GM20431 (cell line): ENCODE results near the gene MX1.

Experiments used
- in situ Hi-C: fragments of 300-500 bp; cut with MseI, MboI; formaldehyde crosslinking; loops from one replicate; pipeline ENCODE4 v1.15.0; 2020; ENCODE audit warnings: low sequenced_read_pairs; ENCODE audit not compliant: unreplicated experiment

The MX1 gene

DNA sequence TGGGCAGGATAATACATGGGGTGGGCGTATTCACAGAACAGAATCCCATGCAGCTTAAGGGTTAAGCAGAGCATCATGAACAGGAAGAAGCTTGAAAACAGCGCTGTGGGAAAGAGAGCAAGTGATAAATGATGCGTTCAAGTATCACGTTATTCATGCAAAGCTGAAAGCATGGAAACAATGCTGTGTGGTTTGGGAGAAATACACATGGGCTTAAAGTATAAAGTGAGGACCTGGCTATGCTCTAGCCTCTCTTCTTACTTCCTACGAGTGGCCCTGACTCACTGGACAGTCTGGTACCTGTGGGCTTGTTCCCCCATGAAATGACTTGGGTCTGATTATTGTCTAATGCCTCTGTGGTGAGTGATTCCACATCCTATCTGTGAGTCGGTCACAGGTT lies 56.3 kb downstream of the MX1 start:
- in situ Hi-C loops, result no loop called here

DNA sequence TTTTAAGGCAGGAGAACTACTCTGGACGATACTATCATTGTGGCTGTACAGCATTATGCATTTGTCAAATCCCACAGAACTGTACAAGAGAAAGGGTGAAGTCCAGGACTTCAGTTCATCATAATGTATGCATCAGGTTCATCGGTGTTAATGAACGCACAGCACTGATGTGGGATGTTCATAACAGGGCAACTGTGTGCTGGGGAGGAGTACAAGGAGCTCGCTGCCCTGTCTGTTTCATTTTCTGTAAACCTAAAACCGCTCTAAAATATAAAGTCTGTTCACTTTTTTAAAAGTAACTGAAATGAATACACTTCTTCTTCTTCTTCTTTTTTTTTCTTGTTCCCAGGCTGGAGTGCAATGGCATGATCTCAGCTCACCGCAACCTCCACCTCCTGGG lies 56.9 kb downstream of the MX1 start:
- in situ Hi-C loops, result no loop called here

DNA sequence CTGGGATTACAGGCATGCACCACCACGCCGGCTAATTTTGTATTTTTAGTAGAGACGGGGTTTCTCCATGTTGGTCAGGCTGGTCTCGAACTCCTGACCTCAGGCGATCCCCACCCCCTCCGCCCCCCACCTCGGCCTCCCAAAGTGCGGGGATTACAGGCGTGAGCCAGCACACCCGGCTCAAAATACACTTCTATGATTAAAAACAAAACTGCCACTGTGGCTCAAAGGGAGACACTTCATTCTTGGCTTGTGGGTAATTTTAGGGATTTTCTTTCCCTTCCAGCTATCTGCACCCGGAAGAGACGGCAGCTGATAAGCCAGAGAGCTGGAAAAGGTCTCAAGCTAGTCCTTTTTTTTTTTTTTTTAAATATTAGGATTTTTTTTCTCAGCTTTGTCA lies 57.4 kb downstream of the MX1 start:
- in situ Hi-C loops, result no loop called here

DNA sequence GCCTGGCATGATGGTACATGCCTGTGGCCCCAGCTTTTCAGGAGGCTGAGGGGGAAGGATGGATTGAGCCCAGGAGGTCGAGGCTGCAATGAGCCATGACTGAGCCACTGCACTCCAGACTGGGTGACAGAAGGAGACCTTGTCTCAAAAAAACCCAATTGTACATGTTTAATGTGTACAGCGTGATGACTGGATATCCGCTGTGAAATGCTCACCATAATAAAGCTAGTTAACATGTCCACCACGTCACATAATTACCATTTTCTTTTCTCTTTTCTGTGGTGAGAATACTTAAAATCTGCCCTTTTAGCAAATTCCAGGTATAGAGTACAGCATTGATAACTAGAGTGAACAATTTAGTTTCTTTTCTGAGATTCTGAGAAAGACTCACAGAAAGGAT lies 57.9 kb downstream of the MX1 start:
- in situ Hi-C loops, result no loop called here

DNA sequence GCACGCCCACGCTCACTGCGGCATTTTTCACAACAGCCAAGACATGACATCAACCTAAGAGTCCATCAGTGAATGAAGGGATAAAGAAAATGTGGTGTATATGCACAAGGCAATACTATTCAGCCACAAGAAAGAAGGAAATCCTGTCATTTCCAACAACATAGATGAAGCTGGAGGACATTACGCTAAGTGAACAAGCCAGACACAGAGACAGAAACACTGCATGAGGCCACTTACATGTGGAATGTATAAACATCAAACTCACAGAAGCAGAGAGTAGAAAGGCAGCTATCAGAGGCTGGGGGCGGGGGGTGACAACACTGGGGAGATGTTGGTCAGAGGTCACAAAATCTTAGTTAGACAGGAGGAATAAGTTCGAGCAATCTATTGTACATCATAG lies 61.0 kb downstream of the MX1 start:
- in situ Hi-C loops, result no loop called here

DNA sequence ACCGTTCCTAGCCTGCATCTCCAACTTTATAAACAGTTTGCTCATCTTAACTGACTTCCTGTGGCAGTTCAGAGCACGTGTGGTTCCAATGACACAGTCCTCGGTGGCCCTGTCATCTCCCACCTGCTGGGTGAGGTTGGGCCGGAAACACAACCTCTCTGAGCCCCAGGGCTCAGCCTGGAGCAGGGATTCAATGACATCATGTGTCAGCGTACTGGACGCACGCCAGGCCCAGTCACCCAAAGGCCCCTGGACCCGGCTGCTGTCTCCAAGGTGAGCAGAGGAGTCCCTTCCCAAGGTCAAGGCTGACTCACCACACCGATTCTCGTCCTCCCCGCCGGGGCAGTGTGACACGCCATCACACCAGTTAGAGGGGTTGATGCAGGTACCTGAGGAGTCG lies 62.0 kb downstream of the MX1 start:
- in situ Hi-C loops, result no loop called here

DNA sequence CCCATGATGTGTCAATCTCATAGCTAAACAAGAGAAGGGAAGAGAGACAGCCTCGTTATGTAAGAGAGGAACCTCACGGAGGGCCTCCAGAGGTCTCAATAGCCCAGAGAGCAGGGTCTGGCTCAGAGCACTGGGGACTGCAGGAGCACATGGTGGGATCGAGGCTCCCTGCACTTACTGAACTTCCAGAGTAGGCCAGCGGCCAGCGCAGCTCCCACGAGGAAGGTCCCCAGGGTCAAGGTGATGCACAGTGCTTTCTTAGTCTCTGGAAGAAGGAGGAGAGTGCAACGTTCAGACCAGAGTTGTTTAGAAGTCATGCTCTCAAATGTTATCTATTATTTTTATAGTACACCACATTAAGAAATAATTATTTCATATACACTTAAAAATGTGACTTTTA lies 63.3 kb downstream of the MX1 start:
- in situ Hi-C loops, result no loop called here

DNA sequence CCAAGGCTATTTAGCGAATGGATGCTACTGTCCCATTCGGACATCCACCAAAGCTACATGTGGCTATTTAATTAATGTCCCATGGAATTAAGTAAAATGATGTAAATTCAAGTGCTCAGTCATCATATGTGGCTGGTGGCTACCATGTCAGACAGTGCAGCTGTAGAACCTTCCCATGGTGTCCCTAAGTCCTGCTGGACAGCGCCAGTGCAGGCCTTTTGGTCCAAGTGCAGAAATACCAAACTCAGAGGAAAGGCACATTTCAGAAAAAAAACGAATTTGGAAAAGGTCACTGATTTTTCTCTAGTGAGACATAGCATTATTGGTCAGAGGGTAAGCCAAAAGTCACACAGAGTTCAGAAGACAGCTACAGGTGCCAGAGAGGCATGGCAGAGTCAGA lies 64.3 kb downstream of the MX1 start:
- in situ Hi-C loops, result no loop called here

DNA sequence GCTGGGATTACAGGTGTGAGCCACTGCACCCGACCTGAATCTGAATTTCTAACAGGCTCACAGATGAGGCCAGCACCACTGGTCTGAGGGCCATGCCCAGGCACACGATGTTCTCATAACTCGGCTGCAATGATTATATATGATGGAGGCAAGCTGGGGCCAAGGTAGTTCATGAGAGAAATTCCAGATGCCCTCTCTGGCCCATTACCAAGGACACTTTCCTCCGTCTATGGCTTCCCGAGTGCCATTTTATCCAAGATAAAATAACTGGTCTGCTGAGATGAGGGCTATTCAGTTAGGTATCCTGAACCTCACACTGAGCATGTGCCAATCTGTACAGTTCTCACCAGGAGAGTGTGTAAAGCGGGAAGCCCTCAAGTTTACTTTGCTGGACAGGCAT lies 65.4 kb downstream of the MX1 start:
- in situ Hi-C loops, result no loop called here

DNA sequence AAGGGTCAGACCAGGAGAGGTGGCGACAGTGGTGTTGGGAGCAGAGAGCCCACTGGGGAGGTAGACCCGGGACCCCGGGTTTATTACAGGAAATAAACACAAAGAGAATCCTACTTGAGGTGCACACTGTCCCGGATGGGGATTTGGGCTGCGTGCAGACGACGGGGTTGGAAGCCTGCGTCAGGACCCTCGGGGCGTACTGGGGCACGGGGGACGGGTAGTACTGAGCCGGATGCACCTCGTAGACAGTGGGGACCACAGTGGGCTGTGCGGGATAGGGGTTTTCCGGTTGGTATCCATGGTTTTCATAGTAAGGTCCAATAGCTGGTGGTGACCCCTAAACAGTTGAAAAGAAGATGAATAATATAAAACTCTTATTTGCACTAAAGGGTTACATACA lies 68.2 kb downstream of the MX1 start:
- in situ Hi-C loops, result no loop called here

DNA sequence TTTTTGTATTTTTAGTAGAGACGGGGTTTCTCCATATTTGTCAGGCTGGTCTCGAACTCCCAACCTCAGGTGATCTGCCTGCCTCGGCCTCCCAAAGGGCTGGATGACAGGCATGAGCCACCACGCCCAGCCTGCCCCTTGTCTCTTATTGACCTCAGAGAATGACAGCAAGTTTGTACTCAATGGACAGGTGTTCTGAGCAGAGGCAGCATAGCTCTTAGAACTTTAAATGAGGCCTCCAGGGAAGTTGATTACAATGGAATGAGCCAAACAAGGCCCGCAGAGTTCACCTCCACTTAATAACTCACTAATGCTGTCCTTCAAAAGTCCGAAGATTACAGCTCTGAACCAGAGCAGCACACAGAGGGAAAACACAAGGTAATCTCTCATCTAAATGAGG lies 71.0 kb downstream of the MX1 start:
- in situ Hi-C loops, result no loop called here

DNA sequence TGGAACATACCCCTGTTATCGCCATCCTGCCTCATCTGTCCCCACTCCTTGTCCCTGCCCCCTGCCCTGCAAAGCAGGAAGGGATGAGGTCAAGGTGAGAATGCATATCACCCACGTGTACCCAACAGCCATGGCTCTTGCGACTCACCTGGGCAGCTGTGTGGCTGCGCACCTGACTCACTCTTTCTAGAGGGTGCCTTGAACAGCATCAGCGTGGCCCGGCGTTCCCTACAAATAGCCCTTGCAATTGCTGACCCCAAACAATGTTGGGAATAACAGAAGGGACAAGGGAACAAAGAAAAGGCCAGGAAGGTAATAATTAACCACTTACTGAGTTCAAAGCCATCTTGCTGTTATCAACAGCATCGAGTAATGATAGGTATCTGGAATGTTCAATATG lies 71.7 kb downstream of the MX1 start:
- in situ Hi-C loops, result no loop called here

DNA sequence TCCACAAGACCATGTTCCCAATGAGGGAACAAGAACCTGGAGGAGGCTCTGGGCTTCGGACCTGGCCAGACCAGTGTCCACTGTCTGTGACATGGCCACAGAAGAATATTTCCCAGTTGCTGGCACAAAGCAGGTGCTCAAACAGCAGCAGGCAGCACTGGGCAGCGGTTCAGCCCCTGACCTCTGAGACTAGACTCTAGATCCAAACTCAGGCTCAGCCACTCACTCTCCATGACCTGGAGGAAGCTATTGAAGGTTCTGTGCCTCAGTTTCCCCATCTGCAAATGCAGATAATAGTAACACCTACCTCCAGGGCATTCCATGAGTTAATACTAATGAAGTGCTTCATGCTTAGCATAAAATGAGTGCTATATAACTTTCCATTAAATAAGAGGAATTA lies 73.9 kb downstream of the MX1 start:
- in situ Hi-C loops, result no loop called here

DNA sequence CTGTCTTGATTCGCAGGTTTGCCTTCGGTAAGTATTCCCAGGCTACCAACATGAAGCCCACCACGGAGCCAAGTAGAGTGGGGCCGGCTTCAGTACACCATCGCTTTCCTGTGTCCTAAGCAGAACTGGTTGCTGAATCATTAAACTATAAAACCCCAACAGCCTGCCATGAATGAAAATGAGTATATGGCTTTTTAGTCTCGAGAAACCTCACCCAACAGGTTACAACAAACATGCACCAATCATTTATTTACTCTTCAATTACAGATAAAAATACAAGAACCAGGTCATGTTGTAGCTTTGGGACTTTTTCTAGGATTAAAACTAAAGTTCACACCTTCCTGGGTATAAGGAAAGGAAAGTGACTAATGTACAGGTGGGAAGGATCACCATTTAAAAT lies 74.3 kb downstream of the MX1 start:
- in situ Hi-C loops, result no loop called here

DNA sequence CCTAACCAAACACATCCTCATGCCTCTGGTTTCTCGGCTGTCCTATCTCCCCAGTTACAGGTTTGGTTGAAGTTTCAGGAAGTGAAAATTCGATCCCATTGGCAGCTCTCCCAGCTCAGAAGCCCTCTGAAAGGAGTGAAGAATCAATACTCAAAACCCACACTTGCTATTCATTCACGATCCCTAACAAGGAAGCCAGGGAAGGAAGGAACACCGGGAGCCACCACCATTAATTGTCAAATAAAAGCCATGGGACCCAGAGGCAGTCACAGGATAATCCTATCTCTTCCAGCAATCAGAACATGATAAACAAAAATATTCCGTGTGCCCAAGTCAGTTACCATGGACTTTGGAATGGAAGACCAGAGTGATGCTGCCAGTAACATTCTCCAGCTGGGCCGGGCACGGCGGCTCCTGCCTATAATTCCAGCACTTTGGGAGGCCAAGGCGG lies 74.9 kb downstream of the MX1 start:
- in situ Hi-C loops, result no loop called here

DNA sequence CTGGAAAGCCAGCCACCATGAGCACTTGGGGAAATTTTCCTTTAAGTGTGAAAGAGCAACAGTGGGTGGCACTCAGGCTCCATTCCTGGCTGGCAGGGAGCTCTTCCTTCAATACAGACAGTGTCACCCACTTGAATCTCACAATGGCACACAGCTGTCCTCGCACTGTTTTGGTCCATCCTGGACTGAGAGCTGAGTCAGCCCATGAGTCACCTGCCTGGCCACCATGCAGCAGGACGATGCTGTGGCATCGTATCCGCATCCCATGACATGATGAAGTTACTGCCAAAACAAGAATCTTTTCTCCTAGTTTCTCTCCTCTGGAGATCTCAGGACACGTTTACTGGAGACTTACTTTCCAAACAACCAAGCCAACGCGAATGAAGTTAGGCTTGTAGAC lies 75.9 kb downstream of the MX1 start:
- in situ Hi-C loops, result no loop called here

DNA sequence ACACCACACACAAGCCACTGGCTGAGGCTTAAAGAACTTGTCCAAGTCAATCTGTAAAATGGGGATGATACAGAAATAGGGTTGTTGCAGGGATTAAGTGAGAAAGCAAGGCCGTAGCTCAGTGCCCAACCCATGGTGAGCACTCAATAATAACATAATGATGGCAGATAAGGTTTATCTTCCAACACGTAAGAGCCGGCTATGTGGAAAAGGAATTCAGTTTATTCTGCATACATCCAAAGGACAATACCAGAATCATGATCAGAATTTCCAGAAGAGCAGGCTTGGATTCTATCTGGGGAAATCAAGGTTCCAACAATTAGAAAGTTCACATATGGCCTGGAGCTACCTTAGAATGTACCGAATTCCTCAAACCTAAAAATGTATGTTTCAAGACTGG lies 77.3 kb downstream of the MX1 start:
- in situ Hi-C loops, result no loop called here

DNA sequence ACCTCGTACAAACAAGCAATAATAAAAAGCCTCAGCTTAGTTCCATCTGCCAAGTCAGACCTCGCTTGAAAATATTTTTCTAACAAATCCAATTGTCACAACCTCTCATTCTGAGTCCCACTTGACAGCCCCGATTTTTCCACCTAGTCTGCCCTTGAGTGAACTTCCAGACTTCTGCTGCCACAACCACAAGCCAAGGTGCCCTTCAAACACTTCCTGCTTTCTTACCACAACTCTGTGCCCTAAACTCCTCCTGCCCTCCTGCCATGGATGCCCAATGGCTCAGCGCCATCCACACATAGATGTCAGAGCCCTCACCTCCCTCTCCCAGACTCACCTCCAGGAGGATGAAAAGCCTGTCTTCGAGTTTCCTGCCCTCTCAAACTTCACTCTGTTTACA lies 78.0 kb downstream of the MX1 start:
- in situ Hi-C loops, result no loop called here

DNA sequence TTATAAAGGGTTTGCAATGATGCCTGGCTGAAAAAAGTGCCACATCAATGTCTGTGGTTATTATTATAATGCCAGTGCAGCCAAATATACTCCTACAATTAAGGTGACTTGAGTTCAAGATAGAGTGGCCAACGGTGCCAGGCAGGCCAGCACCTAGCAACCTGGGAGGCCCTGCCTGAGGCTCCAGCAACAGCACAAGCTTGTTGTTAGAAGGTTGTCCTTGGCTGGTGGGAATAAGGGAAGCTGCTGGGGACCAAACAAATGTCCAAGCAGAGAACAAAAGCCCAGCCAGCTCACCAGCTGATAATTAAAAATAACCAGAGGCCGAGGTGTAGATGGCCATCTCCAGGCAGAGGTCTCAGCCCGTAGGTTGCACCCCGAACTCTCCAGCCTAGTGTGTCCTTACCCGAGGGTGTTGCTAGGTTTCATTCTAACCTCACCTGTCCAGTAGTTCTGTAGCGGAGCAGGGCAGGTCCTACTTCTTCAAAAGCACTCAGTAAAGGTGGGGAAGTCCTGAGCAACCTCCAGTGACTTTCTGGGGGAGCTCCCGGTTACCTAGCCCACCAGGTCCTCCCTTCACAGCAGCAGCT lies 80.1 kb downstream of the MX1 start:
- in situ Hi-C loops, result no loop called here

DNA sequence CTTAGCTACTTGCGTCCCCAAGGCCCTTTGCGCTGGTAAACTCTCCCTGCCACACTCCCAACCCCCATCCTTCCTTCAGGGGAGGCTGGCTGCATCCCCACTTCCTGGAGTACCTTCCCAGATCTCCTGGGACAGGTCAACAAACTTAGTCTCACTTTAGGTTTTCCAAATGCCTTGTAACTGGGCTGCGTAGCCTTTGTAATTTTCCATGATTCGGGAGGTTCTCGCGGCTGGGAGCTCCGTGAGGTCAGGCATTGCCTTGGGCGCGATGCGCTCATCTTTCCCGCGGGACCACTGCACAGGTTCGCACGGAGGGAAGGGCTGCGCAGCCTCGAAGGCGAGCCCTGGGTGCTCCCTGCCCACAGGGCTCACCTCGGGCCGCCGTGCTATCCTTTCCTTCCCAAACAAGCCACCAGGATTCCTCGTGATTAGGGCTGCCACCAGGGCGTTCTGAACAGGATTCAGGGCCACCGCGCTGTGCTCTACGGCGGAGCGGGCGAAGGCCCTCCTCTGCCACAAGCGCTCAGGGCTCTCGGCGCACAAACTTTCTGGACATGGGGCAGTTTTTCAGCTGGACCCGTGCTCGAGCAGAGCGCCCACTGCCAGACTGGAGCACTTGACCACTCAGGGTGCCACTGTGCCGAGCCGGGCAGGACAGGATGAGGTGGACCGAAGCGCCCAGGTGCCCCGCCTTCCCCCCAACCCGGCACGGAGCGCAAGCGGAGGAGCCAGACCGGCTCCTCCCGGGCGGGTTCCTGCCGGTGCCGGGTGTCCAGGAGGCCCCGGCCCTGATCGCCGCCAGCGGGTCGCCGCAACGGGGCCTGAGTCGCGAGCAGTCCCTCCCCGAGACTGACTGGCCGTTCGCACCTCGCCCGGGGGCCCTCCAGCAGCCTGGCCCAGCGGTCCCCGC lies 80.8 kb downstream of the MX1 start:
- in situ Hi-C loops, result no loop called here

DNA sequence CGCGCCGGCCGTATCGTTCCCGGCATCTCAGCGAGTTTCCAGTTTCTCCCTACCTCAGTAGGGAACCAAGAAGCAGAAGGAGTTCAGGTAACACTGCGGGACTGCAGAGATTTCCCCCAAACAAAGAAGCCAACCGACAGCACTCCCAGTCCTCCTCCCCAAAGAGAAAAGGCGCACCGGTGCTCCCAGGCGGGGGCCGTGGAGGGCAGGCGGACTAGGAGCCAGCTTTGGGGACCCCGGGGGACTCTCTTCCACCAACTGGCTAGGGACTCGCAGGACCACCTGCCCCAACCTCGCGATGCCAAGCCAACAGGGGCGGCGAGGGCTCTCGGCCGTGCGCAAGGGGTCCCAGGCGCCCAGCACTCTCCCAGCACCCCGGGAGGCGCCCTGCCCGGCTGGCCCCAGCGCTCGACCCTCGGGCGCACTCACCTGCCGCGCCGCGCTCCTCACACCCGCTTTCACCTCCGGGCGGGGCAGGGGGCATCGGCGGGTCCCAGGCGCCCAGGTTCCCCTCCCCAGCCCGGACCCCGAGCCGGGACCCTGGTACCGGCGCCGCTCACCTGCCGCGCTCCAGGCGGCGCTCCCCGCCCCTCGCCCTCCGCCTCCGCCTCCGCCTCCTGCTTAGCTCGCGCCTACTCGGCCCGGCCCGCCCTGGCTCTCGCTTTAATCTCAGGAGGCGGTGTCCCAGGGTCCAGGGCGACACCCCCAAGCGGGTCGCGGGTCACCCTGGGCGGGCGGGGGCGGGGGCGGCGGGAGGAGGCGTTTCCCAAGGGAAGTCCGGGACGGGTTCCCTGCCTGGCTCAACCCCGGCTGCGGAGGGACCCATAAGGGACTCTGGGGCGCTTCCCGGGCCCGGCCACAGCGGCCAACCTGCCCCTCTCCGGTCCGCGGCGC lies 81.7 kb downstream of the MX1 start, which contains the start of gene TMPRSS2:
TSS of gene TMPRSS2 (minus strand) at position 638 of the 894 bp plus-strand sequence. CDS start 10,025 bp downstream, outside the sequence.
- in situ Hi-C loops, result no loop called here
